ENCODE data around the gene IRF5. TPM values are rescaled to one million over a fixed set of nuclear protein-coding genes. Genes with fewer than 3 reads are reported as not detected.
"Not testable (repeated sequence)": the region's sequence is repeated elsewhere in the genome, so short reads cannot be mapped to it uniquely, and the experiment has no call there.

IRF5 gene
- total and polyA plus RNA-seq, 2 donors: 10.0 to 14.0 TPM

GRCh38 chr7:128912281-128912680 lies 25.4 kb upstream of the IRF5 start:
- 88% methylated on average over 3 of the region's 3 CpGs for WGBS
- Histone ChIP-seq H3K4me3 (ENCODE audit: low read length in 2 of 2) (no peak overlapping the region), H3K27me3 (ENCODE audit: control insufficient read depth in 2 of 2, insufficient read depth in 1 of 2, low read length in 1 of 2) (peaks cover 37 to 88% of the 10 kb centered on the region in 2 donors), H3K27ac (ENCODE audit: low read depth in 1 of 2, low read length in 1 of 2) (no peak overlapping the region), H3K4me1 (ENCODE audit: control insufficient read depth in 2 of 2, insufficient read depth in 2 of 2, low read length in 2 of 2) (peaks cover 0 to 4% of the 10 kb centered on the region in 2 donors), H3K36me3 (ENCODE audit: control insufficient read depth in 2 of 2, insufficient read depth in 2 of 2, low read length in 1 of 2) (no peaks in the 10 kb centered on the region), H3K9me3 (ENCODE audit: control insufficient read depth in 2 of 2, insufficient read depth in 1 of 2, low read length in 1 of 2) (no peaks in the 10 kb centered on the region)
- no peak for DNase-seq (ENCODE audit: low read depth in 6 of 9, low spot score in 9 of 9)

GRCh38 chr7:128912709-128913495 lies 24.8 kb upstream of the IRF5 start:
- not testable (repeated sequence) for DNase-seq (ENCODE audit: low read depth in 6 of 9, low spot score in 9 of 9); H3K4me1 ChIP-seq (ENCODE audit: control insufficient read depth in 2 of 2, insufficient read depth in 2 of 2, low read length in 2 of 2); H3K4me3 ChIP-seq (ENCODE audit: low read length in 2 of 2); H3K27ac ChIP-seq (ENCODE audit: low read depth in 1 of 2, low read length in 1 of 2); H3K9me3 ChIP-seq (ENCODE audit: control insufficient read depth in 2 of 2, insufficient read depth in 1 of 2, low read length in 1 of 2); H3K36me3 ChIP-seq (ENCODE audit: control insufficient read depth in 2 of 2, insufficient read depth in 2 of 2, low read length in 1 of 2)
- H3K27me3 ChIP-seq (ENCODE audit: control insufficient read depth in 2 of 2, insufficient read depth in 1 of 2, low read length in 1 of 2): peaks cover 37 to 88% of the 10 kb centered on the region in 2 donors
- WGBS: 95% methylated on average over 12 of the region's 20 CpGs

GRCh38 chr7:128913870-128914565 lies 23.7 kb upstream of the IRF5 start:
- Histone ChIP-seq H3K4me1 (ENCODE audit: control insufficient read depth in 2 of 2, insufficient read depth in 2 of 2, low read length in 2 of 2) (peaks cover 0 to 4% of the 10 kb centered on the region in 2 donors), H3K27me3 (ENCODE audit: control insufficient read depth in 2 of 2, insufficient read depth in 1 of 2, low read length in 1 of 2) (peaks cover 37 to 89% of the 10 kb centered on the region in 2 donors), H3K36me3 (ENCODE audit: control insufficient read depth in 2 of 2, insufficient read depth in 2 of 2, low read length in 1 of 2) (no peaks in the 10 kb centered on the region), H3K27ac (ENCODE audit: low read depth in 1 of 2, low read length in 1 of 2) (no peak overlapping the region), H3K4me3 (ENCODE audit: low read length in 2 of 2) (no peak overlapping the region), H3K9me3 (ENCODE audit: control insufficient read depth in 2 of 2, insufficient read depth in 1 of 2, low read length in 1 of 2) (no peaks in the 10 kb centered on the region)
- WGBS: 95% methylated on average over 10 of the region's 10 CpGs
- no peak for DNase-seq (ENCODE audit: low read depth in 6 of 9, low spot score in 9 of 9)

- Histone ChIP-seq H3K4me3 (ENCODE audit: low read length in 2 of 2) (no peak overlapping the region), H3K36me3 (ENCODE audit: control insufficient read depth in 2 of 2, insufficient read depth in 2 of 2, low read length in 1 of 2) (no peaks in the 10 kb centered on the region), H3K4me1 (ENCODE audit: control insufficient read depth in 2 of 2, insufficient read depth in 2 of 2, low read length in 2 of 2) (peaks cover 0 to 4% of the 10 kb centered on the region in 2 donors), H3K27me3 (ENCODE audit: control insufficient read depth in 2 of 2, insufficient read depth in 1 of 2, low read length in 1 of 2) (peaks cover 37 to 87% of the 10 kb centered on the region in 2 donors), H3K27ac (ENCODE audit: low read depth in 1 of 2, low read length in 1 of 2) (no peak overlapping the region), H3K9me3 (ENCODE audit: control insufficient read depth in 2 of 2, insufficient read depth in 1 of 2, low read length in 1 of 2) (no peaks in the 10 kb centered on the region)
- WGBS: 57% methylated on average over 11 of the region's 11 CpGs
- DNase-seq (ENCODE audit: low read depth in 6 of 9, low spot score in 9 of 9): no peak
Measured at GRCh38 chr7:128914566-128915151, 23.1 kb upstream of the IRF5 start.

- H3K27me3 ChIP-seq (ENCODE audit: control insufficient read depth in 2 of 2, insufficient read depth in 1 of 2, low read length in 1 of 2): peaks cover 35 to 87% of the 10 kb centered on the region in 2 donors
- H3K4me1 ChIP-seq (ENCODE audit: control insufficient read depth in 2 of 2, insufficient read depth in 2 of 2, low read length in 2 of 2): peaks cover 0 to 4% of the 10 kb centered on the region in 2 donors
- no peaks in the 10 kb centered on the region for H3K36me3 ChIP-seq (ENCODE audit: control insufficient read depth in 2 of 2, insufficient read depth in 2 of 2, low read length in 1 of 2)
- H3K27ac ChIP-seq (ENCODE audit: low read depth in 1 of 2, low read length in 1 of 2): no peak overlapping the region
- no peaks in the 10 kb centered on the region for H3K9me3 ChIP-seq (ENCODE audit: control insufficient read depth in 2 of 2, insufficient read depth in 1 of 2, low read length in 1 of 2)
- no peak for DNase-seq (ENCODE audit: low read depth in 6 of 9, low spot score in 9 of 9)
- WGBS: 8% methylated on average over 34 of the region's 34 CpGs
- H3K4me3 ChIP-seq (ENCODE audit: low read length in 2 of 2): no peak overlapping the region
Measured at GRCh38 chr7:128915271-128915819, 22.4 kb upstream of the IRF5 start.

- whole genome bisulfite sequencing: 41% methylated on average over 69 of the region's 69 CpGs
- no peaks in the 10 kb centered on the region for H3K36me3 ChIP-seq (ENCODE audit: control insufficient read depth in 2 of 2, insufficient read depth in 2 of 2, low read length in 1 of 2)
- peaks cover 0 to 4% of the 10 kb centered on the region in 2 donors for H3K4me1 ChIP-seq (ENCODE audit: control insufficient read depth in 2 of 2, insufficient read depth in 2 of 2, low read length in 2 of 2)
- H3K4me3 ChIP-seq (ENCODE audit: low read length in 2 of 2): no peak overlapping the region
- H3K27ac ChIP-seq (ENCODE audit: low read depth in 1 of 2, low read length in 1 of 2): no peak overlapping the region
- H3K9me3 ChIP-seq (ENCODE audit: control insufficient read depth in 2 of 2, insufficient read depth in 1 of 2, low read length in 1 of 2): no peaks in the 10 kb centered on the region
- H3K27me3 ChIP-seq (ENCODE audit: control insufficient read depth in 2 of 2, insufficient read depth in 1 of 2, low read length in 1 of 2): peaks cover 28 to 86% of the 10 kb centered on the region in 2 donors
- DNase-seq (ENCODE audit: low read depth in 6 of 9, low spot score in 9 of 9): peak in 1 of 9 donors; percentile 7
Measured at GRCh38 chr7:128915841-128916642, 21.7 kb upstream of the IRF5 start.

GRCh38 chr7:128916643-128916915 lies 21.1 kb upstream of the IRF5 start:
- Histone ChIP-seq H3K4me3 (ENCODE audit: low read length in 2 of 2) (no peak overlapping the region), H3K9me3 (ENCODE audit: control insufficient read depth in 2 of 2, insufficient read depth in 1 of 2, low read length in 1 of 2) (no peaks in the 10 kb centered on the region), H3K36me3 (ENCODE audit: control insufficient read depth in 2 of 2, insufficient read depth in 2 of 2, low read length in 1 of 2) (no peaks in the 10 kb centered on the region), H3K27me3 (ENCODE audit: control insufficient read depth in 2 of 2, insufficient read depth in 1 of 2, low read length in 1 of 2) (peaks cover 28 to 84% of the 10 kb centered on the region in 2 donors), H3K27ac (ENCODE audit: low read depth in 1 of 2, low read length in 1 of 2) (no peak overlapping the region), H3K4me1 (ENCODE audit: control insufficient read depth in 2 of 2, insufficient read depth in 2 of 2, low read length in 2 of 2) (peaks cover 0 to 4% of the 10 kb centered on the region in 2 donors)
- 97% methylated on average over 7 of the region's 7 CpGs for WGBS
- no peak for DNase-seq (ENCODE audit: low read depth in 6 of 9, low spot score in 9 of 9)

GRCh38 chr7:128917122-128917521 lies 20.6 kb upstream of the IRF5 start:
- H3K27ac ChIP-seq (ENCODE audit: low read depth in 1 of 2, low read length in 1 of 2): no peak overlapping the region
- DNase-seq (ENCODE audit: low read depth in 6 of 9, low spot score in 9 of 9): no peak
- H3K4me1 ChIP-seq (ENCODE audit: control insufficient read depth in 2 of 2, insufficient read depth in 2 of 2, low read length in 2 of 2): peaks cover 0 to 4% of the 10 kb centered on the region in 2 donors
- 100% methylated on average over 2 of the region's 2 CpGs for WGBS
- peaks cover 28 to 84% of the 10 kb centered on the region in 2 donors for H3K27me3 ChIP-seq (ENCODE audit: control insufficient read depth in 2 of 2, insufficient read depth in 1 of 2, low read length in 1 of 2)
- no peaks in the 10 kb centered on the region for H3K9me3 ChIP-seq (ENCODE audit: control insufficient read depth in 2 of 2, insufficient read depth in 1 of 2, low read length in 1 of 2)
- H3K4me3 ChIP-seq (ENCODE audit: low read length in 2 of 2): no peak overlapping the region
- no peaks in the 10 kb centered on the region for H3K36me3 ChIP-seq (ENCODE audit: control insufficient read depth in 2 of 2, insufficient read depth in 2 of 2, low read length in 1 of 2)
